ENCODE results near the gene MAML3.

MAML3 gene

DNA sequence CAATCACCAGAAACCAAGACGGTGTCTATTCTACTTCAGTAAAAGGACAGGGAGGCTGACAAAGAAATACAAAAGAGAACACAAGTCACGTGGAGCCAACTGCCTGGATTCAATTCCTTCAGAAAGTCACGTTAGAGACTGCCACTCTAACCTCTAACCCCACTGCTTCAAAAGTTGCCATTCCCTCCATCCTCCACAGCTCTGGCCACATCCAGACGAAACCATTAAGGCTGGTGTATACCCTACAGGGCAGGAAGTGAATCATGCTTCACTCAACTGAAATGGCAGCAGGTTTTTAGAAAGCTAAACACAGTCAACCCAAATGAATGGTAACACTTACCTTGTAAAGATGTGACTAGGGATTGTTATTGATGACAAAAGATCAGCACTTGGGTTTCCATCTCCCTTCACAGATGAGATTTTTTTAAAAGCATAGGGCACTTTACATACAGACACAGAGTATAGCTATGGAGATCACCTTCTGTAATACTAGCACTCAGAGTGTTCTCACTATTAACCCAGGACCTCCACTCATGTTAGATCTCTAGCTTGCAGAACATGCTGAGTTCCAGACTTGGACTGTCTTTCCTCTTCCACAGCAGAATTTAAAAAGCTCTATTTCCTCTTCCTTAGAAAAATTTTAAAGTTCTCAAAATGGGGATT lies 37.4 kb downstream of the MAML3 start:
- no peak for TF ChIP-seq EP300 (IDR thresholded peaks at IDR 0.05; ENCODE audit: borderline replicate concordance)
- TF ChIP-seq NFIC (IDR thresholded peaks at IDR 0.05): no peak
- no peak for TF ChIP-seq EGR1 (IDR thresholded peaks at IDR 0.05)
- TF ChIP-seq, protein P1, sequence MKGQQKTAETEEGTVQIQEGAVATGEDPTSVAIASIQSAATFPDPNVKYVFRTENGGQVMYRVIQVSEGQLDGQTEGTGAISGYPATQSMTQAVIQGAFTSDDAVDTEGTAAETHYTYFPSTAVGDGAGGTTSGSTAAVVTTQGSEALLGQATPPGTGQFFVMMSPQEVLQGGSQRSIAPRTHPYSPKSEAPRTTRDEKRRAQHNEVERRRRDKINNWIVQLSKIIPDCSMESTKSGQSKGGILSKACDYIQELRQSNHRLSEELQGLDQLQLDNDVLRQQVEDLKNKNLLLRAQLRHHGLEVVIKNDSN (IDR thresholded peaks at IDR 0.05): no peak
- TF ChIP-seq FOXM1 (IDR thresholded peaks at IDR 0.05; ENCODE audit: borderline replicate concordance, low read depth): no peak
- TF ChIP-seq CEBPB (IDR thresholded peaks at IDR 0.05): no peak
- TF ChIP-seq YY1 (IDR thresholded peaks at IDR 0.05; ENCODE audit: low read depth): no peak
- no peak for TF ChIP-seq RAD21 (IDR thresholded peaks at IDR 0.05; ENCODE audit: low read depth)
- no peak for TF ChIP-seq TAF1 (IDR thresholded peaks at IDR 0.05; ENCODE audit: low read depth)
- TF ChIP-seq CREB1 (IDR thresholded peaks at IDR 0.05; ENCODE audit: low read depth): no peak
- TF ChIP-seq ZBTB7A (IDR thresholded peaks at IDR 0.05; ENCODE audit: low read depth): no peak
- TF ChIP-seq, protein P2, sequence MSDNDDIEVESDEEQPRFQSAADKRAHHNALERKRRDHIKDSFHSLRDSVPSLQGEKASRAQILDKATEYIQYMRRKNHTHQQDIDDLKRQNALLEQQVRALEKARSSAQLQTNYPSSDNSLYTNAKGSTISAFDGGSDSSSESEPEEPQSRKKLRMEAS (IDR thresholded peaks at IDR 0.05): no peak
- no peak for TF ChIP-seq REST (IDR thresholded peaks at IDR 0.05; ENCODE audit: low read depth)
- no peak for TF ChIP-seq TEAD4 (IDR thresholded peaks at IDR 0.05)
- TF ChIP-seq TCF12 (IDR thresholded peaks at IDR 0.05; ENCODE audit: low read depth): no peak

GRCh38 chr4:140115140-140115539 lies 38.8 kb downstream of the MAML3 start:
- TF ChIP-seq EP300 (IDR thresholded peaks at IDR 0.05; ENCODE audit: borderline replicate concordance) (no peak), CREB1 (IDR thresholded peaks at IDR 0.05; ENCODE audit: low read depth) (no peak), ZBTB7A (IDR thresholded peaks at IDR 0.05; ENCODE audit: low read depth) (no peak), REST (IDR thresholded peaks at IDR 0.05; ENCODE audit: low read depth) (no peak), TEAD4 (IDR thresholded peaks at IDR 0.05) (no peak), NFIC (IDR thresholded peaks at IDR 0.05) (no peak), TAF1 (IDR thresholded peaks at IDR 0.05; ENCODE audit: low read depth) (no peak), CEBPB (IDR thresholded peaks at IDR 0.05) (no peak), TCF12 (IDR thresholded peaks at IDR 0.05; ENCODE audit: low read depth) (no peak), FOXM1 (IDR thresholded peaks at IDR 0.05; ENCODE audit: borderline replicate concordance, low read depth) (no peak), YY1 (IDR thresholded peaks at IDR 0.05; ENCODE audit: low read depth) (no peak), RAD21 (IDR thresholded peaks at IDR 0.05; ENCODE audit: low read depth) (no peak), EGR1 (IDR thresholded peaks at IDR 0.05) (no peak)
- TF ChIP-seq, protein P2 (IDR thresholded peaks at IDR 0.05): no peak
- TF ChIP-seq, protein P1 (IDR thresholded peaks at IDR 0.05): no peak

DNA sequence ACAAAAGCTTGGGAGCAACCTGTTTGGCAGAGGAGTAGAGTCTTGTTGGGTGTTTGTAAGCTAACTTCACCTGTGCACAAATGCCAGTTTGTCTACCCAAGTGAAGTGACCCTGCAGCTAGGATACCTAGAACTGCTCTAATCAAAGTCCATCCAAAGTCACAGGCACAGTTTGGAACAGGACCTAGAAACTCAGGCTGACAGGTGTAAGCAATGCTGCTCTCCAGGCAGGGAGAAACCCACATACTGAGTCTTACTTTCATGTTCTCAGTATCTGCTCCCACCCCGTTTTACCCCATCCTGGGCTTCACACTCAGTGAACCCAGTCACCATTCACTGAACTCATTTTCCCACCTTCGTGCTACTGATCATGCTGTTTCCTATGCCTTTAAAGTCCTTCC lies 40.3 kb downstream of the MAML3 start:
- TF ChIP-seq ZBTB7A (IDR thresholded peaks at IDR 0.05; ENCODE audit: low read depth): no peak
- TF ChIP-seq TAF1 (IDR thresholded peaks at IDR 0.05; ENCODE audit: low read depth): no peak
- TF ChIP-seq FOXM1 (IDR thresholded peaks at IDR 0.05; ENCODE audit: borderline replicate concordance, low read depth): no peak
- TF ChIP-seq NFIC (IDR thresholded peaks at IDR 0.05): no peak
- TF ChIP-seq, protein P1 (IDR thresholded peaks at IDR 0.05): no peak
- no peak for TF ChIP-seq CEBPB (IDR thresholded peaks at IDR 0.05)
- no peak for TF ChIP-seq TCF12 (IDR thresholded peaks at IDR 0.05; ENCODE audit: low read depth)
- TF ChIP-seq, protein P2 (IDR thresholded peaks at IDR 0.05): no peak
- TF ChIP-seq YY1 (IDR thresholded peaks at IDR 0.05; ENCODE audit: low read depth): no peak
- TF ChIP-seq RAD21 (IDR thresholded peaks at IDR 0.05; ENCODE audit: low read depth): no peak
- TF ChIP-seq REST (IDR thresholded peaks at IDR 0.05; ENCODE audit: low read depth): no peak
- TF ChIP-seq TEAD4 (IDR thresholded peaks at IDR 0.05): no peak
- no peak for TF ChIP-seq EP300 (IDR thresholded peaks at IDR 0.05; ENCODE audit: borderline replicate concordance)
- no peak for TF ChIP-seq CREB1 (IDR thresholded peaks at IDR 0.05; ENCODE audit: low read depth)
- TF ChIP-seq EGR1 (IDR thresholded peaks at IDR 0.05): no peak

All from Ishikawa (cell line).